HT1080 (cell line): ENCODE measurements around the gene B4GALT1. TPM values are rescaled to one million over a fixed set of nuclear protein-coding genes. Genes with fewer than 3 reads are reported as not detected.

Experiments used
- DNase-seq: peaks from one replicate; pipeline ENCODE4 v3.0.0-alpha.2; 2015; ENCODE audit warnings: low read depth
- polyA plus RNA-seq, 2 experiments: library from polyadenylated mRNA; depleted of rRNA; stranded (reverse); fragments of >200 nt; gene quantifications; 2 replicates each; pipeline ENCODE4 v1.2.3, GENCODE V29; 2015
- total RNA-seq: library from RNA; depleted of rRNA; stranded (reverse); fragments of >200 nt; shearing (Covaris generic); gene quantifications from 2 replicates; pipeline ENCODE4 v1.2.3, GENCODE V29; 2014; rRNA removed

The B4GALT1 gene, protein sequence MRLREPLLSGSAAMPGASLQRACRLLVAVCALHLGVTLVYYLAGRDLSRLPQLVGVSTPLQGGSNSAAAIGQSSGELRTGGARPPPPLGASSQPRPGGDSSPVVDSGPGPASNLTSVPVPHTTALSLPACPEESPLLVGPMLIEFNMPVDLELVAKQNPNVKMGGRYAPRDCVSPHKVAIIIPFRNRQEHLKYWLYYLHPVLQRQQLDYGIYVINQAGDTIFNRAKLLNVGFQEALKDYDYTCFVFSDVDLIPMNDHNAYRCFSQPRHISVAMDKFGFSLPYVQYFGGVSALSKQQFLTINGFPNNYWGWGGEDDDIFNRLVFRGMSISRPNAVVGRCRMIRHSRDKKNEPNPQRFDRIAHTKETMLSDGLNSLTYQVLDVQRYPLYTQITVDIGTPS
- total RNA-seq: 14.5 and 23.6 TPM in 2 replicates
- polyA plus RNA-seq (2015; cell fraction: cytosol; rRNA removed): 85.6 and 105 TPM in 2 replicates
- polyA plus RNA-seq (2015; cell fraction: nucleus; rRNA removed): 64.6 and 67.9 TPM in 2 replicates

DNA sequence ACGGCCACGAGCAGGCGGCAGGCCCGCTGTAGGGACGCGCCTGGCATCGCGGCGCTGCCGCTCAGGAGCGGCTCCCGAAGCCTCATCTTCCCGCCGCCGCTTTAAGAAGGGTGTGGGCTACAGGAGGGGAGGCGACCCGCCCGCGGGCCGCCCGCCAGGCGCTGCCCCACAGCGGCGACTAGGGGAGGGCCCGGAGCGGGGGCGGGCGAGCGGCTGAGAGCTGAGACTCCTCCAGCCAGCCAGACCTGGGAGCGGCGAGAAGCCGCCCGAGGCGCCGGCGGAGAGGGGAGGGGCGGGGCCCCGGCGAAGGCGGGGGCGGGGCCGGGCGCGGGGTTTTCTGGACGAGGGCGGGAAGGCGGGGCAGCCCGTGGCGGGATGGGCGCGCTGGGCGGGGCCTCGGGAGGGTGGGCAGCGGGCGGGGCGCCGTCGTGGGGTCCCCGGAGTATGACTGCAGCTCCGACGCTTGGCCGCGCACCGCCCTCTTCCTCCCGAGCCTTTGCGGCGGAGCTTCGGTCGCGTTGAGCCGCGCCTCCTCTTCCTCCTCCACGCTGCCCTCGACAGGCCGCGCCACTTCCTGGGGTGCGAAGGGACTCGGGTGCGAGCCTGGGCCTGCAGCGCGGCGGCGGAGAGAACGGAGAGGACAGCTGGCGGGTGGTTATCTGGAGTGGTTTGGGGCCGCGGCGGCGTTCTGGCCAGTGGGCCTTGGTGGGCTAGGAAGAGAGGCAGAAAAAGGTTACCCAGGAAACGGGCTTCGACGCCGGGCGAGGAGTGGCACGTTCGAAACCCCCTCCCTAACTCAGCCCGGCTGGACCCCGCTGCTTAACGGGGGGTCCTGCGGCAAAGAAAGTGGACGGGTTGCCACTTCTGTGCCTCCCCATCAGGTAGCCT is at the start of gene B4GALT1:
TSS of gene B4GALT1 (minus strand) at position 253 of the 888 bp plus-strand sequence. CDS start at position 86, 167 bp downstream.
- DNase-seq: peak; percentile 93

DNA sequence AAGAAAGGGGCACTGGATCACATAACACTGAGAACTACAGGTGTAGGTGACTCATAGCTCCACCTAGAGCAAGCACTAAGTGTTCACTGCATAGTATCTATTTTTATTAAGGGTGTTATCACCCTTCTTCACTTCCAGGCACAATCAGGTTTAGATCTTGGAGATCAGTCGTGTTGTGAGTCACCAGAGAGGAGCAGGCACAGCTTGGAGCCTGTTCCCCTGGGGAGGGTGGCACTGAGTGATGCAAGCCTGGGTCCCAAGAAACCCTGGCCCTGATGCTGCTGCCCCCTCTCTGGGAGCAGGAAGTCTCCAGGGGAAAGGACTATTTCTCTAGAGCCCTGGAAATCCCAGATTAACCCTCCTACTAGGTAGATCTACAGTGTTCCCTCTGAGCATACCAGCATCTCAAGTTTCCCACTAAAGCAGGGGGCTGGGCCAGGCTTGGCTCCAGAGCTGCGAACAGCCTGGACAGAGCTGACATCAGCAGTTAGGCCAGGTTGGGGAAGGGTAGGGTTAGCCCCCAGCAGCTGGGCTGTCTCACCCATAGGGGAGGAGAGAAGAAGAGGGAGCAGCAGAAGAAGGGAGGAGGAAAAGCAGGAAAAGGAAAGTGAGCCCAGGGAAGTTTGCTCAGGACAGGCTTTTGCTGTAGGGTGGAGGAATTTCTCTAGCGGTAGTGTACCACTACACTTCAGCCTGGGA is 44.7 kb upstream of the B4GALT1 start:
- DNase-seq: no peak

DNA sequence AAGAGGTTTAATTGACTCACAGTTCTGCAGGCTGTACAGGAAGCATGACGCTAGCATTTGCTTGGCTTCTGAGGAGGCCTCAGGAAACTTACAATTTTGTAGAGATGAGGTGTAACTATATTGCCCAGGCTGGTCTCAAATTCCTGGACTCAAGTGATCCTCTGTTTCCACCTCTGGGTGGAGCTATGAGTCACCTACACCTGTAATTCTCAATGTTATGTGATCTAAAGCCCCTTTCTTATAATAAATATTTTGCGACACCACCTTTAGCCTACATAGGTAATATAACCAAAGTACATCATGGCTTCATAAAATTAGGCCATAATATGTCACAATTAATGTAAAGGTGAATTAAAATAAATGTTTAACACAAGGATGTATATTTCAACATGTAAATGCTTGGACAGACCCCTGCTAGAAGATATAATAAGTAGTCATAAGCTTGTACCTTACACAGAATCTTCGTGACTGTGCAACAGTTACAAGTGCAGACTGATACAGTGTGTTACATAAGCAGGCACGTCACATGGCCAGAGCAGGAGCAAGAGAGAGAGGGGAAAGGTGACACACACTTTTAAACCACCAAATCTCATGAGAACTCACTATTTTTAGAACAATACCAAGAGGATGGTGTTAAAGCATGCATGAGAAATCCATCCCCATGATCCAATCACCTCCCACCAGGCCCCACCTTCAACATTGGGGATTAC is 43.0 kb upstream of the B4GALT1 start:
- DNase-seq: no peak

DNA sequence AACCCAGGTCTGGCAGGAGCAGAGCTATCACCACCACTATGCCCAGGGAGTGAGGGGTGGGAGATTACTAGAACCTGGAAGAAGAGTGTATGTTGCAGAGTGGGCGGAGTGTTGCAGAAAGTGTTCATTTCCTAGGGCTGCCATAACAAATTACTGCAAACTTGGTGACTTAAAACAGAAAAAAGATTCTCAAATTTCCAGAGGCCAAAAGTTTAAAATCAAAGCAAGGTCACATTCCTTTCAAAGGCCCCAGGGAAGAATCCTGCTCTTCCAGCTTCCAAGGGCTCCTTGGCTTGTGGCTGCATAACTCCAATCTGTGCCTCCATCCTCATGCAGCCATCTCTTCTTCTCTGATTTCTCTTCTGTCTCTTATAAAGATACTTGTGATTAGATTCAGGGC is 42.3 kb upstream of the B4GALT1 start:
- DNase-seq: no peak

GRCh38 chr9:33202552-33203201 is 35.5 kb upstream of the B4GALT1 start:
- DNase-seq: peak; percentile 39

DNA sequence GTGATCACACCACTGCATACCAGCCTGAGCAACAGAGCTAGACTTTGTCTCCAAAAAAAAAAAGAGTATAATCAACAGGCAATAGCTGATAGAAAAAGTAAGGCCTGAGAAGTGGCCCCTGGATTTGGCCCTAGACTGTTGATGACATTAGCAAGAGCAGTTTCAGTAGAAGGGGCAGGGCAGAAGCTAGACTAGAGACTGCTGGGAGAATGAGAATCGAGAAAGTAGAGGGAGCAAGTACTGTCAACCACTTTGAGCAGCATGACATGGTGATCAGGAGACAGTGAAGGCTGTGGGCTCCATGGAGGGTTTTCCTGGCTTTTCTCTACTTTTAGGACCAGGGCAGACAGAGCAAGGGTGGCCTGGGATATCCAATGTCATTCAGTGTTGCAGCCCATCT is 34.9 kb upstream of the B4GALT1 start:
- no peak for DNase-seq

DNA sequence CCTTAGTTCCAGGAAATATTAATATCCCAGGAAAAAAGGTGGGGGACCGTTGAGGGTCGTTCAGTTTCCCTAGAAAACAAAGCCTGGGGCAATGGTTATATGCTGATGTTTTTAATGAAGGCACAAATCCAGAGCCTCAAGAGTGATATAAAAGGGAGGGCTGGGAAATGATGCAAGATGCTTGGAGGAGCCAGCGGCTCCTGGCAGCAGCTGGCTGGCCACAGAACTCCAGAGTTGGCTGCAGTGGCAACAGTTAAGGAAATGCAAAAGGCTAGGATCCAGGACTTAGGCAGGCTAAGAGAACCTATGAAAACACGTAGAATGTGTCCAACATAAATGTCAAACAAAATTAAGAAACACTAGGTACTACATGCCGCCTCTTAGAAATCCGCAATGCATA is 31.0 kb upstream of the B4GALT1 start:
- DNase-seq: no peak

DNA sequence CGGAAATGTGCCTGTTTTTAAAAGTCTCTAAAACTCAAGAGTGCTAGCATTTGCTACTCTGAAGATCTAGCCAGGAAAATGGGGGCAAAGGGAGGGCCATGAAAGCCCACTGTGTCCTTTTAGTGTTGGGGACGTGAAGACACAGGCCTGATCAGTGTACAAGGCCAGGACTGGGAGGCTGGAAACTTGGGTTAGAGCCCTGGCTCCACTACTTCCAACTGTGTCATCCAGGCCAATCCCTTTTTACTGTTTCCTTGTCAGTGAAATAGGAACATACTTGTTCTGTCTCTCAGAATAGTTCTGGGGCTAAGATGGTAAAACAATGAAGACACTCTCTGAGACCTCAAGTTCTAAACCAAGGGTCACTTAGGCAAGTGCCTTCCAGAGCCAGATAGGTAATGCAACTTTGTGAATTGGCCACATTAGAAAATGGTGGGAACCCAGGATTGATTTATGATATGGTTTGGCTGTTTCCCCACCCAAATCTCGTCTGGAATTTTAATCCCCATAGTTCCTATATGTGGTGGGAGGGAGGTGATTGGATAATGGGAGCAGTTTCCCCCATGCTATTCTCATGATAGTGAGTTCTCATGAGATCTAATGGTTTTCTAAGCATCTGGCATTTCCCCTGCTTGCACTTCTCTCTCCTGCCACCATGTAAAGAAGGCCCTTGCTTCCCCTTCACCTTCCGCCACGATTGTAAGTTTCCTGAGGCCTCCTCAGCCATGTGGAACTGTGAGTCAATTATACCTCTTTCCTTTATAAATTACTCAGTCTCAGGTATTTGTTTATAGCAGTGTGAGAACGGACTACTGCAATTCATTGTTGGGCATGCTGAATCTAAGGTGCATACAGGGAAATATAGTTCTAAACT is 30.4 kb upstream of the B4GALT1 start:
- no peak for DNase-seq

DNA sequence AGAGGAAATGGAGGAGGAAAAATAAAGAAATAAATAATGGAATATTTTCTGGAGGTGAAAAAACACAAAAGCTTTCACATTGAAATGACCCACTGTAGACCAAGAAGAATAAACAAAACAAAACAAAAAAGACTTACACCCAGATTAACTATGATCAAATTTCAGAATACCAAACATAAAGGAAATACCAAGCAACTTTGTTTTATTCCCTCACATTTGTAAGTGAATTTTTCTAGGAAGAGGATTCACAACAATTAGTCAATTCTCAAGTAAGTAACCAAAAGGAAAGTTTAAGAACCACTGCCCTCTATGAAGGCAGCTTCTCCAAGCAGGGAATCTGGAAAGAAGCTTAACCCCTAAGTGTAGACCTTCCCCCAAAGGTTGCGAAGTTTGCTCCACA is 29.6 kb upstream of the B4GALT1 start:
- DNase-seq: no peak

- peak; percentile 30 for DNase-seq
These were observed 26.7 kb upstream of the B4GALT1 start for GRCh38 chr9:33193818-33194217.

- no peak for DNase-seq
These were observed 25.5 kb upstream of the B4GALT1 start for GRCh38 chr9:33192493-33193255.

GRCh38 chr9:33190021-33190705 is 23.0 kb upstream of the B4GALT1 start:
- DNase-seq: no peak

GRCh38 chr9:33189331-33189791 is 22.2 kb upstream of the B4GALT1 start:
- DNase-seq: no peak

GRCh38 chr9:33188711-33189110 is 21.6 kb upstream of the B4GALT1 start:
- no peak for DNase-seq

DNA sequence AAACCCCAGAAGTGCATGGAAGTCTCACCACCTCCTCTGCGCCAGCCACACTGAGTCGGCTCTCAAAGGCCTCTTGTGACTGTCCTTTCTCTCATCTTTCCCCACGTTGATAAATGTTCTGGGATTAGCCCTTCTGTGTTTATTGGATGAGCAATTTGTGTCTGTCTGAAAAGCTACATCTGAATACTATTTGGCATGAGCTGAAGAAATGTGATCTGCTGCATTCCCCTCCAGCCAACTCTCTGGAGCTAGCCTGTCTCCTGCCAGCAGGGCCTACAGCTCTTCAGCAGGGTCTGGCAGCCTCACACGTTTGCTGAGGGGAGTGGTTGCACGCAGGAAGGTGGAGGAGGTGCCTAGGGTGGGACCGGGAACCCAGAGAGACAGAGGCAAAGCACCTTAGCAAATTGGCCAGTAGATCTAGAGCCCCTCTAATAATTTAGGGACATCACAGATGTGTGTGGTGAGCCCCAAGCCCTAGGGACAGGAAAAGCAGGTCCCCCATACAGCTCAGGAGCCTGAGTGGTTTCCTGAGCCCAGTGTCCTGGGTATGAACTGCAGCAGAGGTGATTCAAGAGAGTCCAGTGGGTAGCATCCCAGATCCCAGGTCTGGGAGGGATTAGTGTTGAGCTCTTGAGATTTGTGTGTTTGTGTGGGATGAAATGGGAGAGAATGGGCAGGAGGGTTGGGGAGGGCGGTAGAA is 20.5 kb upstream of the B4GALT1 start:
- no peak for DNase-seq

DNA sequence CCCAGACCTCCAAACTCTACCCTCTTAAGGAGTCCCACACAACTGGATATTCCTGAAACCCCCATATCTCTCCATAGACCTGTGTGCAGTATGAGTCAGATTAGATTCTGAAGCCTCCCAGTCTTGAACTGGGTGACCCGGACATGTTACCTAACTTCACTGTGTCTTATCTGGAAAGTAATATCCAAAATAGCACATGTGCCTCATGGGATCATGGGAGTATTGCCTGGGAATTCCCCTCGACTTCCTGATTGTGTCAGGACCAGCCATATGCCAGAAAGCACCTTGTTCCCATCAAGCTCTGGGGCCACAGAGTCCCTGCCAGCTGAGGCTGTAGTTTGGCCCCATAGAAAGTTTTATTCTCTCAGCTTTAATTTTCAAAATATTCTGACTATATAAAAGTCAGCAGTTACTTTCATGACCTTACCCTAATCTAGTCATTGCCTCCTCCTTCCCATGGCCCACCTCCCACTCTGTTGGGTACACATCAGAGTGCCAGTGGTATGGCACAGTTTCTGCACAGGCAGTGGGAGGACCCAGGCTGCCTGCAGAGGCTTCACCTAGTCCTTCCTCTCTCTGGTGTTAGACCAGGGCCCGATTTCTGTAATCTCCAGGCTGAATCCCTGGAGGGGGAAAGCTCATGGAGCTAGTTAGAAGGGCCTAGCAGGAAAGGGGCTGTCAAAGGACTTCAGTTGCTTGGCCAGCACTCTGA is 19.5 kb upstream of the B4GALT1 start:
- DNase-seq: no peak

DNA sequence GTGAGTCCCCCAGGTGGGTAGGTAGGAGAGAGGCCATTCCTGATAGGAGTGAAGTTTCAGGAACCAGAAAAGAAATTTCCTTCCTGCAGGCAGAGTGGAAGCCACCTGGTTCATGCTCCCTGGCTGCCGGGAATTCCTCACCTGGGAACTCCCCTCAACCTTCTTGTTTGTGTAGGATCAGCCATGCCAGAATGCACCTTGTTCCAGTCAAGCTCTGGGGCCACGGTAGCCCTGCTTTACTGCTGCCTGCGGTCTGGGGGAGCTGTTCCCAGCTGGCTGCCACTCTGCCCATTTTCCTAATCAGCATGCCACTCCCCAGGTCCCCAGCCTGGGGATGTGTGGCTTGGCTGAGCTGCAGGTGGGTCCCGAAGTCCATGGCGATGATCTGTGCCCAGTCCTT is 18.7 kb upstream of the B4GALT1 start:
- no peak for DNase-seq
